GM11168 (cell line): ENCODE results near the gene KRT8.
"Not testable (repeated sequence)": the region's sequence is repeated elsewhere in the genome, so short reads cannot be mapped to it uniquely, and the experiment has no call there.

Source experiments
- in situ Hi-C: fragments of 300-500 bp; cut with MboI; formaldehyde crosslinking; loops from one replicate; pipeline ENCODE4 v1.12.0; 2022; ENCODE audit warnings: low sequenced_read_pairs; ENCODE audit not compliant: unreplicated experiment

The KRT8 gene

GRCh38 chr12:52857500-52857899 is 47.4 kb downstream of the KRT8 start:
- in situ Hi-C loops = no loop called here

GRCh38 chr12:52856787-52857186 is 48.1 kb downstream of the KRT8 start:
- in situ Hi-C loops = no loop called here

GRCh38 chr12:52856077-52856476 is 48.8 kb downstream of the KRT8 start:
- in situ Hi-C loops = not testable (repeated sequence)

GRCh38 chr12:52851787-52852186 is 53.1 kb downstream of the KRT8 start:
- in situ Hi-C loops = no loop called here

GRCh38 chr12:52850681-52851080 is 54.2 kb downstream of the KRT8 start:
- in situ Hi-C loops = no loop called here

GRCh38 chr12:52849511-52849910 is 55.4 kb downstream of the KRT8 start:
- in situ Hi-C loops = no loop called here

- in situ Hi-C loops = no loop called here
Measured at GRCh38 chr12:52848661-52849255, 56.1 kb downstream of the KRT8 start, which contains the start of gene KRT78. Gene KRT78, minus strand, starts transcription at chr12:52848994. Its CDS starts 64 bp downstream, at chr12:52848930.

GRCh38 chr12:52847335-52848102 is 57.4 kb downstream of the KRT8 start:
- in situ Hi-C loops = no loop called here
